Keratinocyte (primary cell): Measurements from ENCODE around the gene GLS. TPM values are rescaled to one million over a fixed set of nuclear protein-coding genes. Genes with fewer than 3 reads are reported as not detected.

ENCODE experiments used
- DNase-seq: peaks from one replicate; pipeline ENCODE4 v3.0.0-alpha.2; 2011; ENCODE audit warnings: low read depth, missing footprints, low spot score
- FAIRE-seq: peaks from 2 replicates; lab custom pipeline; 2011; peaks lifted over from hg19 to GRCh38; lab: Jason Lieb, UNC
- H2AFZ ChIP-seq: 2 replicates; pipeline ENCODE4 v1.6.0; 2012; ENCODE audit warnings: low read length, control low read depth, inconsistent platforms; ENCODE audit not compliant: control insufficient read depth
- H3K27ac ChIP-seq: 2 replicates; pipeline ENCODE4 v1.5.1; 2011; ENCODE audit warnings: low read length; ENCODE audit not compliant: control insufficient read depth, insufficient read depth
- H3K27me3 ChIP-seq: 3 replicates; pipeline ENCODE4 v1.6.0; 2011; ENCODE audit warnings: low read length; ENCODE audit not compliant: control insufficient read depth, insufficient read depth; ENCODE audit errors: extremely low read depth
- H3K36me3 ChIP-seq, 2 experiments: 2 replicates in 1 of 2; 3 replicates in 1 of 2; pipeline ENCODE4 v1.5.1; 2011; ENCODE audit warnings: low read length in 2 of 2, mild to moderate bottlenecking in 1 of 2; ENCODE audit not compliant: control insufficient read depth in 2 of 2, insufficient read depth in 2 of 2; ENCODE audit errors: extremely low read depth in 1 of 2
- H3K4me1 ChIP-seq: 3 replicates; pipeline ENCODE4 v1.5.1; 2011; ENCODE audit warnings: low read length; ENCODE audit not compliant: control insufficient read depth, insufficient read depth; ENCODE audit errors: extremely low read depth
- H3K4me2 ChIP-seq: 3 replicates; pipeline ENCODE4 v1.6.0; 2011; ENCODE audit warnings: low read depth, low read length; ENCODE audit not compliant: control insufficient read depth, insufficient read depth; ENCODE audit errors: extremely low read depth
- H3K4me3 ChIP-seq, 3 experiments: fragments of 200-600 bp in 1 of 3; sonication (generic) in 1 of 3; 2 replicates in 2 of 3; 3 replicates in 1 of 3; pipeline ENCODE4 v1.5.1; 2011 to 2016; ENCODE audit warnings: low read length in 3 of 3, mild to moderate bottlenecking in 3 of 3, control low read depth in 2 of 3, inconsistent platforms in 1 of 3, low read depth in 1 of 3, mixed read lengths in 1 of 3, mixed run types in 1 of 3, moderate library complexity in 1 of 3; ENCODE audit not compliant: control insufficient read depth in 2 of 3, insufficient read depth in 2 of 3; ENCODE audit errors: extremely low read depth in 1 of 3
- H3K79me2 ChIP-seq: 2 replicates; pipeline ENCODE4 v1.6.0; 2012; ENCODE audit warnings: low read length; ENCODE audit not compliant: control insufficient read depth, insufficient read depth
- H3K9ac ChIP-seq: 3 replicates; pipeline ENCODE4 v1.6.0; 2011; ENCODE audit warnings: low read length; ENCODE audit not compliant: control insufficient read depth, insufficient read depth; ENCODE audit errors: extremely low read depth
- H3K9me1 ChIP-seq: 3 replicates; pipeline ENCODE4 v1.6.0; 2011; ENCODE audit warnings: low read length; ENCODE audit not compliant: control insufficient read depth, insufficient read depth; ENCODE audit errors: extremely low read depth
- H3K9me3 ChIP-seq: 2 replicates; pipeline ENCODE4 v1.5.1; 2012; ENCODE audit warnings: low read depth, low read length; ENCODE audit not compliant: control insufficient read depth
- H4K20me1 ChIP-seq: 3 replicates; pipeline ENCODE4 v1.6.0; 2011; ENCODE audit warnings: low read length; ENCODE audit not compliant: control insufficient read depth, insufficient read depth; ENCODE audit errors: extremely low read depth
- EZH2 ChIP-seq: IDR thresholded peaks from one replicate; pipeline ENCODE4 v1.6.1; 2012; ENCODE audit warnings: inconsistent platforms, mild to moderate bottlenecking, low read length, moderate library complexity
- dilution Hi-C: fragments of 300-500 bp; cut with MboI; formaldehyde crosslinking; loops from one replicate; pipeline ENCODE4 v1.7.0; 2020; ENCODE audit warnings: low sequenced_read_pairs; ENCODE audit not compliant: extremely low pct_ligation_motif_present
- polyA plus RNA-seq, 5 experiments: library from polyadenylated mRNA; depleted of rRNA in 3 of 5; stranded (reverse) in 3 of 5; stranded (forward) in 1 of 5; unstranded in 1 of 5; fragments of >200 nt; gene quantifications; 1 replicate in 1 of 5; 2 replicates in 3 of 5; 3 replicates in 1 of 5; pipeline versions ENCODE4 v1.2.1 to v1.2.3, GENCODE V29; 2011 to 2012; ENCODE audit warnings: missing spikeins in 2 of 5, low read depth in 1 of 5, low replicate concordance in 1 of 5
- TF ChIP-seq, protein P1 (sequence below), 3 experiments: IDR thresholded peaks in 1 of 3; conservative IDR thresholded peaks in 1 of 3; optimal IDR thresholded peaks in 1 of 3; 2 replicates in 2 of 3; 3 replicates in 1 of 3; pipeline versions ENCODE3 to v1.5.1; 2011; ENCODE audit warnings: low read length in 3 of 3, mild to moderate bottlenecking in 3 of 3, moderate library complexity in 2 of 3, control low read depth in 1 of 3, inconsistent platforms in 1 of 3; ENCODE audit not compliant: insufficient read depth in 2 of 3; ENCODE audit errors: extremely low read depth in 1 of 3

Gene GLS
- polyA plus RNA-seq, 1 donor (not counting 4 experiments of a cell fraction or from before 2014, with no cell fraction given), result 130 TPM

DNA sequence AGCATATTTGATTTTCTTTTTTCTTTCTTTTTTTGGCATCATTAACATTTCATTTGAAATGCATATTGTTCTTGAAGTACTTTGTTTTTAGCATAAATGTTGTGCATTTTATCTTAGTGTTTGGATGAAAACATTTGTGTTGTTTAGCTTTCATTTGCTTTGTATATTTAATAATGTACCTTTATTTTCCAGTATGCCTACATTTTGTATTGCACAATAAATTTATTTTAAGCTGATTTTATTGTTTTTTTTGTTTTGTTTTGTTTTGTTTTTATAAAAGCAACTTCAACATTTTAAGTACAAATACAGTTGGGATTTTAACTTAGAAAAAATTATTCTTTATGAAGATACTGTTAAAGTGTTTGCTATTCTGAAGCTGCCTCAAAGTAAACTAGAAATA is 54.4 kb downstream of the GLS start:
- Histone ChIP-seq H3K4me3 (no peak overlapping the region), H3K9me1 (no peaks in the 10 kb centered on the region), H2AFZ (no peak overlapping the region), H3K27ac (no peak overlapping the region), H3K36me3 (peaks cover 4 to 15% of the 10 kb centered on the region in 2 experiments), H3K4me2 (no peak overlapping the region), H3K4me1 (no peaks in the 10 kb centered on the region), H4K20me1 (no peaks in the 10 kb centered on the region), H3K9ac (no peak overlapping the region), H3K9me3 (no peaks in the 10 kb centered on the region), H3K27me3 (no peaks in the 10 kb centered on the region), H3K79me2 (peaks cover 1% of the 10 kb centered on the region)
- TF ChIP-seq EZH2, result no peak
- TF ChIP-seq, protein P1, sequence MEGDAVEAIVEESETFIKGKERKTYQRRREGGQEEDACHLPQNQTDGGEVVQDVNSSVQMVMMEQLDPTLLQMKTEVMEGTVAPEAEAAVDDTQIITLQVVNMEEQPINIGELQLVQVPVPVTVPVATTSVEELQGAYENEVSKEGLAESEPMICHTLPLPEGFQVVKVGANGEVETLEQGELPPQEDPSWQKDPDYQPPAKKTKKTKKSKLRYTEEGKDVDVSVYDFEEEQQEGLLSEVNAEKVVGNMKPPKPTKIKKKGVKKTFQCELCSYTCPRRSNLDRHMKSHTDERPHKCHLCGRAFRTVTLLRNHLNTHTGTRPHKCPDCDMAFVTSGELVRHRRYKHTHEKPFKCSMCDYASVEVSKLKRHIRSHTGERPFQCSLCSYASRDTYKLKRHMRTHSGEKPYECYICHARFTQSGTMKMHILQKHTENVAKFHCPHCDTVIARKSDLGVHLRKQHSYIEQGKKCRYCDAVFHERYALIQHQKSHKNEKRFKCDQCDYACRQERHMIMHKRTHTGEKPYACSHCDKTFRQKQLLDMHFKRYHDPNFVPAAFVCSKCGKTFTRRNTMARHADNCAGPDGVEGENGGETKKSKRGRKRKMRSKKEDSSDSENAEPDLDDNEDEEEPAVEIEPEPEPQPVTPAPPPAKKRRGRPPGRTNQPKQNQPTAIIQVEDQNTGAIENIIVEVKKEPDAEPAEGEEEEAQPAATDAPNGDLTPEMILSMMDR (optimal IDR thresholded peaks at IDR 0.05 in 1 of 3, IDR thresholded peaks at IDR 0.05 in 1 of 3, conservative IDR thresholded peaks at IDR 0.05 in 1 of 3; ENCODE audit: extremely low read depth in 1 of 3, insufficient read depth in 2 of 3, low read length in 3 of 3), result no peak
- dilution Hi-C loops, result no loop called here
- no peak for FAIRE-seq
- DNase-seq, result no peak

- H4K20me1 ChIP-seq, result no peaks in the 10 kb centered on the region
- FAIRE-seq (no peak), DNase-seq (no peak)
- H3K79me2 ChIP-seq, result no peaks in the 10 kb centered on the region
- no peaks in the 10 kb centered on the region for H3K36me3 ChIP-seq
- no peak overlapping the region for H3K27ac ChIP-seq
- no peak overlapping the region for H3K9ac ChIP-seq
- no peaks in the 10 kb centered on the region for H3K27me3 ChIP-seq
- no peaks in the 10 kb centered on the region for H3K9me1 ChIP-seq
- no peaks in the 10 kb centered on the region for H3K4me1 ChIP-seq
- H2AFZ ChIP-seq, result no peak overlapping the region
- no peak overlapping the region for H3K4me3 ChIP-seq
- H3K9me3 ChIP-seq, result no peaks in the 10 kb centered on the region
- dilution Hi-C loops, result no loop called here
- H3K4me2 ChIP-seq, result no peak overlapping the region
- TF ChIP-seq, protein P1 (optimal IDR thresholded peaks at IDR 0.05 in 1 of 3, IDR thresholded peaks at IDR 0.05 in 1 of 3, conservative IDR thresholded peaks at IDR 0.05 in 1 of 3; ENCODE audit: extremely low read depth in 1 of 3, insufficient read depth in 2 of 3, low read length in 3 of 3), result no peak
- no peak for TF ChIP-seq EZH2
These were observed 58.2 kb downstream of the GLS start for GRCh38 chr2:190938771-190939335.
